Upper lobe of right lung (tissue), 1 donor: Measurements from ENCODE around the gene ARHGEF17. TPM values are rescaled to one million over a fixed set of nuclear protein-coding genes. Genes with fewer than 3 reads are reported as not detected.
A peak's percentile ranks its signal among the peaks of the same experiment; 100 is the strongest.

ENCODE experiments used
- ATAC-seq: fragments of 200-7000 bp; cut with Tn5 transposase; one replicate; pipeline ENCODE4 v1.9.1; 2020; ENCODE audit warnings: mild to moderate bottlenecking, moderate library complexity
- DNase-seq: peaks from one replicate; pipeline ENCODE4 v3.0.0-alpha.2; 2020
- H3K27ac ChIP-seq: fragments of 200-600 bp; one replicate; pipeline ENCODE4 v1.8.0; 2022
- H3K27me3 ChIP-seq: fragments of 200-600 bp; one replicate; pipeline ENCODE4 v1.8.0; 2022; ENCODE audit warnings: mild to moderate bottlenecking
- H3K36me3 ChIP-seq: fragments of 200-600 bp; one replicate; pipeline ENCODE4 v1.8.0; 2022
- H3K4me1 ChIP-seq: fragments of 200-600 bp; one replicate; pipeline ENCODE4 v1.8.0; 2022
- H3K4me3 ChIP-seq: fragments of 200-600 bp; one replicate; pipeline ENCODE4 v1.8.0; 2022; ENCODE audit warnings: mild to moderate bottlenecking
- H3K9me3 ChIP-seq: fragments of 200-600 bp; one replicate; pipeline ENCODE4 v1.8.0; 2022
- CTCF ChIP-seq: fragments of 200-600 bp; IDR thresholded peaks from one replicate; pipeline ENCODE4 v1.8.0; 2022; ENCODE audit warnings: antibody characterized with exemption
- intact Hi-C: fragments of 100-400 bp; cut with DNase I; formaldehyde crosslinking; loops from one replicate; pipeline ENCODE4 v1.11.0; 2022
- total RNA-seq: library from RNA; stranded (reverse); fragmentation: NEBNext Ultra II Directional; extraction: Animal tissue kit (Norgen Biotek cat#: 25700); gene quantifications from one replicate; pipeline ENCODE4 v1.2.1, GENCODE V29; 2021
- donor health status: DM: no; HTN: yes; CAD: no; lungs with severe emphysema.

ARHGEF17 gene
- total RNA-seq, 1 donor from 2014 or later, result 74.5 TPM

GRCh38 chr11:73396985-73397384 is 88.9 kb downstream of the ARHGEF17 start:
- Histone ChIP-seq H3K4me3 (no peak overlapping the region), H3K9me3 (no peaks in the 10 kb centered on the region), H3K27ac (no peak overlapping the region), H3K4me1 (no peaks in the 10 kb centered on the region), H3K36me3 (peaks cover 7% of the 10 kb centered on the region), H3K27me3 (no peaks in the 10 kb centered on the region)
- intact Hi-C loops, result no loop called here
- DNase-seq (peak; percentile 64), ATAC-seq (peak; percentile 37)
- TF ChIP-seq CTCF, result no peak

GRCh38 chr11:73397468-73398131 is 89.5 kb downstream of the ARHGEF17 start:
- H3K9me3 ChIP-seq, result no peaks in the 10 kb centered on the region
- no peak overlapping the region for H3K27ac ChIP-seq
- DNase-seq (peak; percentile 49), ATAC-seq (no peak)
- intact Hi-C loops, result no loop called here
- H3K36me3 ChIP-seq, result peaks cover 7% of the 10 kb centered on the region
- no peak overlapping the region for H3K4me3 ChIP-seq
- no peaks in the 10 kb centered on the region for H3K27me3 ChIP-seq
- no peaks in the 10 kb centered on the region for H3K4me1 ChIP-seq
- no peak for TF ChIP-seq CTCF

- no peak for ATAC-seq
Measured at GRCh38 chr11:73398132-73398526, 90.1 kb downstream of the ARHGEF17 start.

GRCh38 chr11:73398721-73399120 is 90.6 kb downstream of the ARHGEF17 start:
- no peak for TF ChIP-seq CTCF
- no peaks in the 10 kb centered on the region for H3K9me3 ChIP-seq
- DNase-seq (peak; percentile 23), ATAC-seq (no peak)
- intact Hi-C loops, result no loop called here
- no peaks in the 10 kb centered on the region for H3K4me1 ChIP-seq
- H3K27me3 ChIP-seq, result no peaks in the 10 kb centered on the region
- H3K4me3 ChIP-seq, result no peak overlapping the region
- H3K27ac ChIP-seq, result no peak overlapping the region
- peaks cover 7% of the 10 kb centered on the region for H3K36me3 ChIP-seq

More at GRCh38 chr11:73398132-73398526, 90.1 kb downstream of the ARHGEF17 start:
- no peaks in the 10 kb centered on the region for H3K9me3 ChIP-seq
- no peak overlapping the region for H3K27ac ChIP-seq
- TF ChIP-seq CTCF, result no peak
- H3K36me3 ChIP-seq, result peaks cover 7% of the 10 kb centered on the region
- peak; percentile 52 for DNase-seq
- no peaks in the 10 kb centered on the region for H3K27me3 ChIP-seq
- H3K4me3 ChIP-seq, result no peak overlapping the region
- intact Hi-C loops, result no loop called here
- no peaks in the 10 kb centered on the region for H3K4me1 ChIP-seq

- peak; percentile 40 for DNase-seq
- no peak overlapping the region for H3K4me3 ChIP-seq
- H3K9me3 ChIP-seq, result no peaks in the 10 kb centered on the region
- H3K27ac ChIP-seq, result no peak overlapping the region
- no peaks in the 10 kb centered on the region for H3K27me3 ChIP-seq
- no peak for ATAC-seq
- no peaks in the 10 kb centered on the region for H3K4me1 ChIP-seq
- peaks cover 7% of the 10 kb centered on the region for H3K36me3 ChIP-seq
- no peak for TF ChIP-seq CTCF
- intact Hi-C loops, result no loop called here
Measured at GRCh38 chr11:73399159-73399590, 91.1 kb downstream of the ARHGEF17 start.

GRCh38 chr11:73399636-73400035 is 91.6 kb downstream of the ARHGEF17 start:
- intact Hi-C loops, result no loop called here
- Histone ChIP-seq H3K27ac (no peak overlapping the region), H3K9me3 (no peaks in the 10 kb centered on the region)

More at GRCh38 chr11:73399636-73400035, 91.6 kb downstream of the ARHGEF17 start:
- peak; percentile 48 for DNase-seq
- no peak for ATAC-seq
- Histone ChIP-seq H3K4me3 (no peak overlapping the region), H3K27me3 (no peaks in the 10 kb centered on the region), H3K4me1 (no peaks in the 10 kb centered on the region), H3K36me3 (peaks cover 7% of the 10 kb centered on the region)
- TF ChIP-seq CTCF, result no peak
